OCI-LY3 (cell line): ENCODE data around the gene DCUN1D4.
"Not testable (repeated sequence)": the region's sequence is repeated elsewhere in the genome, so short reads cannot be mapped to it uniquely, and the experiment has no call there.

Source experiments
- H2AFZ ChIP-seq: fragments of 200-600, 300-600 bp; shearing (Covaris generic); 2 replicates; pipeline ENCODE4 v1.6.0; 2014; ENCODE audit warnings: antibody characterized with exemption, low read depth, low read length
- H3K27ac ChIP-seq: fragments of 200-600, 300-600 bp; sonication (generic); 2 replicates; pipeline ENCODE4 v1.5.1; 2014; ENCODE audit warnings: mild to moderate bottlenecking, low read length, moderate library complexity, mixed read lengths
- H3K27me3 ChIP-seq: fragments of 200-600, 300-600 bp; sonication (generic); 2 replicates; pipeline ENCODE4 v1.6.1; 2014; ENCODE audit warnings: low read depth, low read length, mixed read lengths
- H3K36me3 ChIP-seq: fragments of 200-600, 300-600 bp; sonication (generic); replicated peaks from 2 replicates; pipeline ENCODE3; 2014; ENCODE audit warnings: low read depth, low read length, mixed read lengths
- H3K4me1 ChIP-seq: fragments of 300-600, 200-600 bp; sonication (generic); 2 replicates; pipeline ENCODE4 v1.6.1; 2014; ENCODE audit warnings: low read length, mixed read lengths
- H3K4me2 ChIP-seq: fragments of 200-600, 300-600 bp; sonication (generic); 2 replicates; pipeline ENCODE4 v1.6.1; 2014; ENCODE audit warnings: low read length, mixed read lengths
- H3K4me3 ChIP-seq: fragments of 300-600, 200-600 bp; sonication (generic); 2 replicates; pipeline ENCODE4 v1.5.1; 2014; ENCODE audit warnings: antibody characterized with exemption, mild to moderate bottlenecking, low read length, moderate library complexity
- H3K79me2 ChIP-seq: fragments of 300-600, 200-600 bp; shearing (Covaris generic); 2 replicates; pipeline ENCODE4 v1.6.1; 2014; ENCODE audit warnings: mild to moderate bottlenecking, low read length, mixed read lengths
- H3K9ac ChIP-seq: fragments of 300-600, 200-600 bp; shearing (Covaris generic); 2 replicates; pipeline ENCODE4 v1.6.0; 2014; ENCODE audit warnings: mild to moderate bottlenecking, low read length, moderate library complexity
- H3K9me3 ChIP-seq: fragments of 200-600, 300-600 bp; shearing (Covaris generic); 2 replicates; pipeline ENCODE4 v1.6.1; 2014; ENCODE audit warnings: low read length, mixed read lengths; ENCODE audit not compliant: insufficient read depth
- H4K20me1 ChIP-seq: fragments of 200-600, 300-600 bp; sonication (generic); 2 replicates; pipeline ENCODE4 v1.6.1; 2016; ENCODE audit warnings: low read length, mixed read lengths; ENCODE audit not compliant: insufficient read depth
- EZH2phosphoT487 ChIP-seq: fragments of 200-600 bp; shearing (Covaris generic); IDR thresholded peaks from 2 replicates; pipeline ENCODE4 v1.6.1; 2018; ENCODE audit warnings: antibody characterized with exemption, mixed run types, low read depth
- TF ChIP-seq, protein P1 (sequence below): fragments of 200-600, 300-600 bp; sonication (generic); IDR thresholded peaks from 2 replicates; pipeline ENCODE4 v1.5.1; 2014; ENCODE audit warnings: antibody characterized with exemption, low read length, low read depth

DCUN1D4 gene

DNA sequence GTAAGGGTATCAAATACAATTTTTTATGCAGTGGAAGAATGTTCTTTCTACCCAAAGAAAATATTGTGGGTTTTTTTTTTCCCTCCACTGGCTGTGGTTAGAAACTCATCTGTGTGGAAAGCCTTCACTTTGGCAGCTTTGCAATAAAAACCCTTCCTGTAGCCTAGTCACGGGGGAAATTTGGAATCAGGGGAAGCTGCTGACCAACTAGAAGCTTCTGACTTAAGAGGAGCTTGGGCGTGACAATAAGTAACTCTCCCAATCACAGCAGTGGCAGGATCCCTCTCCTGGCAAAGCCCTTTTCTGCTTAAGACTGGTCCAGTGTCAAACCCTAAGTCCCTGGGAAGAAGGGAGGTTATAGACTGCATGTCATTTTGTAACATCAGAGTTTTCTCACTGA, 89.3 kb downstream of the DCUN1D4 start:
- no peaks in the 10 kb centered on the region for H3K79me2 ChIP-seq
- no peaks in the 10 kb centered on the region for H3K36me3 ChIP-seq
- H3K4me2 ChIP-seq, result no peak overlapping the region
- no peak overlapping the region for H3K27ac ChIP-seq
- H3K9ac ChIP-seq, result no peak overlapping the region
- H3K9me3 ChIP-seq, result no peaks in the 10 kb centered on the region
- TF ChIP-seq, protein P1, sequence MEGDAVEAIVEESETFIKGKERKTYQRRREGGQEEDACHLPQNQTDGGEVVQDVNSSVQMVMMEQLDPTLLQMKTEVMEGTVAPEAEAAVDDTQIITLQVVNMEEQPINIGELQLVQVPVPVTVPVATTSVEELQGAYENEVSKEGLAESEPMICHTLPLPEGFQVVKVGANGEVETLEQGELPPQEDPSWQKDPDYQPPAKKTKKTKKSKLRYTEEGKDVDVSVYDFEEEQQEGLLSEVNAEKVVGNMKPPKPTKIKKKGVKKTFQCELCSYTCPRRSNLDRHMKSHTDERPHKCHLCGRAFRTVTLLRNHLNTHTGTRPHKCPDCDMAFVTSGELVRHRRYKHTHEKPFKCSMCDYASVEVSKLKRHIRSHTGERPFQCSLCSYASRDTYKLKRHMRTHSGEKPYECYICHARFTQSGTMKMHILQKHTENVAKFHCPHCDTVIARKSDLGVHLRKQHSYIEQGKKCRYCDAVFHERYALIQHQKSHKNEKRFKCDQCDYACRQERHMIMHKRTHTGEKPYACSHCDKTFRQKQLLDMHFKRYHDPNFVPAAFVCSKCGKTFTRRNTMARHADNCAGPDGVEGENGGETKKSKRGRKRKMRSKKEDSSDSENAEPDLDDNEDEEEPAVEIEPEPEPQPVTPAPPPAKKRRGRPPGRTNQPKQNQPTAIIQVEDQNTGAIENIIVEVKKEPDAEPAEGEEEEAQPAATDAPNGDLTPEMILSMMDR, result no peak
- no peak for TF ChIP-seq EZH2phosphoT487
- H3K4me1 ChIP-seq, result no peaks in the 10 kb centered on the region
- H4K20me1 ChIP-seq, result no peaks in the 10 kb centered on the region
- no peak overlapping the region for H2AFZ ChIP-seq
- H3K27me3 ChIP-seq, result no peaks in the 10 kb centered on the region
- H3K4me3 ChIP-seq, result no peak overlapping the region

DNA sequence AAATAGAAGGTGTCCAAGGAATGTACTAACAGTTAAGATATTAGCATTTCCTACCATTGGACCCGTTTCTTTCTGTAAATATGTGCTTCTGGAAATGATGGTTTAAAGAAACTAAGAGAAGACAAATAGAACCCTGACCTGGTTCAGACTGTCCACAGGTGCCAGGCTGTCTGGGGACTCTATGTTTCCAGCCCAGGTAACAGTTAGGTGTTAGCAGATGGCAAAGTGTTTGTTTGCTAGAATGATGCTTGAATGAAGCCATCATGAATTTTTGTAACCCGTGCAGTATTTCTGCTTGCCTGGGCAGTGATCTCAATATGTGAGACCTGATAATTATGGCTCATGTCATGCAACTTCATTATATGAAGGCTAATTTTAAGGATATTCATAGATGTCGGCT, 89.7 kb downstream of the DCUN1D4 start:
- no peaks in the 10 kb centered on the region for H3K9me3 ChIP-seq
- no peaks in the 10 kb centered on the region for H4K20me1 ChIP-seq
- H3K79me2 ChIP-seq, result no peaks in the 10 kb centered on the region
- H3K4me2 ChIP-seq, result no peak overlapping the region
- H3K4me1 ChIP-seq, result no peaks in the 10 kb centered on the region
- no peaks in the 10 kb centered on the region for H3K27me3 ChIP-seq
- TF ChIP-seq, protein P1, result no peak
- TF ChIP-seq EZH2phosphoT487, result no peak
- H3K27ac ChIP-seq, result no peak overlapping the region
- H2AFZ ChIP-seq, result no peak overlapping the region
- H3K36me3 ChIP-seq, result no peaks in the 10 kb centered on the region
- no peak overlapping the region for H3K4me3 ChIP-seq
- no peak overlapping the region for H3K9ac ChIP-seq

DNA sequence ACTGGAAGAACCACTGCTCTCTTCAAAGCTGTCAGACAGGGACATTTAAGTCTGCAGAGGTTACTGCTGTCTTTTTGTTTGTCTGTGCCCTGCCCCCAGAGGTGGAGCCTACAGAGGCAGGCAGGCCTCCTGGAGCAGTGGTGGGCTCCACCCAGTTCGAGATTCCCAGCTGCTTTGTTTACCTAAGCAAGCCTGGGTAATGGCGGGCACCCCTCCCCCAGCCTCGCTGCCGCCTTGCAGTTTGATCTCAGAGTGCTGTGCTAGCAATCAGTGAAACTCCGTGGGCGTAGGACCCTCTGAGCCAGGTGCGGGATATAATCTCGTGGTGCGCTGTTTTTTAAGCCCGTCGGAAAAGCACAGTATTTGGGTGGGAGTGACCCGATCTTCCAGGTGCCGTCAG, 97.5 kb downstream of the DCUN1D4 start:
- H3K36me3 ChIP-seq, H2AFZ ChIP-seq, H3K27ac ChIP-seq, H3K27me3 ChIP-seq, H3K9me3 ChIP-seq, H3K9ac ChIP-seq, H3K4me3 ChIP-seq, H3K4me1 ChIP-seq, H4K20me1 ChIP-seq, H3K4me2 ChIP-seq, H3K79me2 ChIP-seq: not testable (repeated sequence)

DNA sequence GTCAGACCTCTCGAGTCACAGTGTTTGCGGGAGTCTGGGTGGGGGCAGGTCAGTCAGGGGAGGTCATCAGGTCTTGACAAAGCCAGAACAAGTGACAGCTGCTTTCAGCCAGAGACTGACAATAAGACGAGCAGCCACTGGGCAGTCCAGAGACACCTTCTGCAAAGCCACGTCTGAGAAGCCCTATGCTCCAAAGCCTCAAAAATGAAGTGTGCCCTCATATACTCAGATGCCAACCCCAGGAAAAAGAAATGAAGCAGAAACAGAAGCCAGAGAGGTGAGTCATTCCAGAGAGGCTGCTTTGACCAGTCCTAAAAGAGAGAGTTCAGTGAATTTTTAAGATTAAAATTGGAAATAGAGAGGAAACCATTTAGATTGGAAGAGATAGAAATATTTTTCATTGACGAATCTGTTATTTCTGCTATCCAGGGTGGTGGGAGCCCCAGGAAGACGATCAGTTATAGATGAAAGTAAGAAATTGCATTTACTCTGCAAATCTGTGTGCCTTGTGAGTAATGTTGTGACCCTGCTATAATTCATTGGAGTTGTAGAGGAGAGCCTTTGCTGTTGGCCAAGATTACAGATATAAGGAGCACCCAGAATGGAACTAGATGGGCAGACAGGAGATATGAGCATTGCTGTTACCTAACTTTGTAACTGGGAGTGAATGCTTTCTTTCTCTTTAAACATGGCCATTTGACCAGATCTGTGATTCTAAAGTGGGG, 99.3 kb downstream of the DCUN1D4 start:
- Histone ChIP-seq H2AFZ (no peak overlapping the region), H3K27me3 (no peaks in the 10 kb centered on the region), H3K4me2 (no peak overlapping the region), H3K79me2 (no peaks in the 10 kb centered on the region), H3K4me1 (no peaks in the 10 kb centered on the region), H3K4me3 (no peak overlapping the region), H3K9me3 (no peaks in the 10 kb centered on the region), H3K9ac (no peak overlapping the region), H4K20me1 (no peaks in the 10 kb centered on the region), H3K27ac (no peak overlapping the region), H3K36me3 (no peaks in the 10 kb centered on the region)
- TF ChIP-seq, protein P1, result no peak
- TF ChIP-seq EZH2phosphoT487, result no peak
